ENCODE data around the gene ALG2. TPM values are rescaled to one million over a fixed set of nuclear protein-coding genes. Genes with fewer than 3 reads are reported as not detected.
A peak's percentile ranks its signal among the peaks of the same experiment; 100 is the strongest.

Gene ALG2
- total and polyA plus RNA-seq, 2 of the 13 experiments (the other 11 are each of a cell fraction or from before 2014, with no cell fraction given) = 46.2 to 49.0 TPM

GRCh38 chr9:99259231-99259918, 37.6 kb upstream of the ALG2 start (continued):
- TF ChIP-seq, protein P1, sequence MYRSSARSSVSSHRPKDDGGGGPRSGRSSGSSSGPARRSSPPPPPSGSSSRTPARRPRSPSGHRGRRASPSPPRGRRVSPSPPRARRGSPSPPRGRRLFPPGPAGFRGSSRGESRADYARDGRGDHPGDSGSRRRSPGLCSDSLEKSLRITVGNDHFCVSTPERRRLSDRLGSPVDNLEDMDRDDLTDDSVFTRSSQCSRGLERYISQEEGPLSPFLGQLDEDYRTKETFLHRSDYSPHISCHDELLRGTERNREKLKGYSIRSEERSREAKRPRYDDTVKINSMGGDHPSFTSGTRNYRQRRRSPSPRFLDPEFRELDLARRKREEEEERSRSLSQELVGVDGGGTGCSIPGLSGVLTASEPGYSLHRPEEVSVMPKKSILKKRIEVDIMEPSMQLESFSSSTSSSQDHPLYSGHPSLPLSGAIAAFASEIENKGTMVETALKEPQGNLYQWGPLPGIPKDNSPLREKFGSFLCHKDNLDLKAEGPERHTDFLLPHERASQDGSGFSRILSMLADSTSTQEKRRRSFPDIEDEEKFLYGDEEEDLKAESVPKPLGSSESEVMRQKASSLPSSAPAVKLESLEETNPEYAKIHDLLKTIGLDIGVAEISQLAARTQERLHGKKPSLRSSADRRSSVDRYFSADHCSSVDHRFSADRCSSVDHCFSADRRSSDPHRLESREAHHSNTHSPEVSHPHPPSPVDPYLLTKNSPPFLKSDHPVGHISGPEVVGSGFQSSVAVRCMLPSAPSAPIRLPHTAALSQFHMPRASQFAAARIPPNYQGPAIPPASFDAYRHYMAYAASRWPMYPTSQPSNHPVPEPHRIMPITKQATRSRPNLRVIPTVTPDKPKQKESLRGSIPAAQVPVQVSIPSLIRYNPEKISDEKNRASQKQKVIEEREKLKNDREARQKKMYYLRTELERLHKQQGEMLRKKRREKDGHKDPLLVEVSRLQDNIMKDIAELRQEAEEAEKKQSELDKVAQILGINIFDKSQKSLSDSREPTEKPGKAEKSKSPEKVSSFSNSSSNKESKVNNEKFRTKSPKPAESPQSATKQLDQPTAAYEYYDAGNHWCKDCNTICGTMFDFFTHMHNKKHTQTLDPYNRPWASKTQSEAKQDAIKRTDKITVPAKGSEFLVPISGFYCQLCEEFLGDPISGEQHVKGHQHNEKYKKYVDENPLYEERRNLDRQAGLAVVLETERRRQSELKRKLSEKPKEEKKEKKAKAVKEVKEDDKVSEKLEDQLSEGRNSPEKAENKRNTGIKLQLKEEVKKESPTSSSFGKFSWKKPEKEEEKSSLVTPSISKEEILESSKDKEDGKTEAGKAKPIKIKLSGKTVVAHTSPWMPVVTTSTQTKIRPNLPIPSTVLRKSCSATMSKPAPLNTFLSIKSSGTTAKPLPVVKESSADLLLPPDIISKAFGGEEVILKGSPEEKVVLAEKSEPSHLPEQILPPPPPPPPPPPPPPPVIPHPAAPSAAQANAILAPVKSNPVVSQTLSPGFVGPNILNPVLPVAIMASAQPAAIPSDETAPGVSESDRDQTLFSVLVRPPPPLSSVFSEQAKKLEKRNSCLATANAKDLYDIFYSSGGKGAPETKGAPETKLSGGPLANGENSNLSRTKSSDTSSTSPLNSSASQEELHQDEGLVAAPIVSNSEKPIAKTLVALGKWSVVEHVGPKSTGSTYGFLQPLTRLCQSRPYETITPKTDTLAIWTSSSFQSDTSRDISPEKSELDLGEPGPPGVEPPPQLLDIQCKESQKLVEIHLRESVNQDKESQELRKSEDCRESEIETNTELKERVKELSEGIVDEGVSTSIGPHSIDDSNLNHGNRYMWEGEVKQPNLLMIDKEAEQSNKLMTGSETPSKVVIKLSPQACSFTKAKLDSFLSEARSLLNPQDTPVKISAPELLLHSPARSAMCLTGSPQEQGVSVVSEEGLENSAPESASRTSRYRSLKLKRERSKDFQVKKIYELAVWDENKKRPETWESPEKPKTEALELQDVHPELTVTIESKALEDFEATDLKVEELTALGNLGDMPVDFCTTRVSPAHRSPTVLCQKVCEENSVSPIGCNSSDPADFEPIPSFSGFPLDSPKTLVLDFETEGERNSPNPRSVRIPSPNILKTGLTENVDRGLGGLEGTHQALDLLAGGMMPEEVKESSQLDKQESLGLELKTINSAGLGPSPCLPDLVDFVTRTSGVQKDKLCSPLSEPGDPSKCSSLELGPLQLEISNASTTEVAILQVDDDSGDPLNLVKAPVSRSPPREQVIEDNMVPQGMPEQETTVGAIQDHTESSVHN (CRISPR knock-in tag; IDR thresholded peaks at IDR 0.05) = no peak
- TF ChIP-seq ZNF768 (CRISPR knock-in tag; IDR thresholded peaks at IDR 0.05) = no peak
- TF ChIP-seq IKZF4 (CRISPR knock-in tag; IDR thresholded peaks at IDR 0.05; ENCODE audit: borderline replicate concordance, low read depth, not compliant biosample characterization) = no peak
- no peak for TF ChIP-seq FIP1L1 (IDR thresholded peaks at IDR 0.05; ENCODE audit: borderline replicate concordance, insufficient read depth, low read depth, low read length)
- no peak for TF ChIP-seq MEIS1 (CRISPR knock-in tag; IDR thresholded peaks at IDR 0.05; ENCODE audit: borderline replicate concordance)
- no peak for TF ChIP-seq TBL1XR1 (IDR thresholded peaks at IDR 0.05; ENCODE audit: borderline replicate concordance, low read length, partially characterized antibody)
- TF ChIP-seq ZBTB39 (CRISPR knock-in tag; IDR thresholded peaks at IDR 0.05) = no peak
- TF ChIP-seq ARID2 (CRISPR knock-in tag; IDR thresholded peaks at IDR 0.05; ENCODE audit: borderline replicate concordance) = no peak
- TF ChIP-seq, protein P2, sequence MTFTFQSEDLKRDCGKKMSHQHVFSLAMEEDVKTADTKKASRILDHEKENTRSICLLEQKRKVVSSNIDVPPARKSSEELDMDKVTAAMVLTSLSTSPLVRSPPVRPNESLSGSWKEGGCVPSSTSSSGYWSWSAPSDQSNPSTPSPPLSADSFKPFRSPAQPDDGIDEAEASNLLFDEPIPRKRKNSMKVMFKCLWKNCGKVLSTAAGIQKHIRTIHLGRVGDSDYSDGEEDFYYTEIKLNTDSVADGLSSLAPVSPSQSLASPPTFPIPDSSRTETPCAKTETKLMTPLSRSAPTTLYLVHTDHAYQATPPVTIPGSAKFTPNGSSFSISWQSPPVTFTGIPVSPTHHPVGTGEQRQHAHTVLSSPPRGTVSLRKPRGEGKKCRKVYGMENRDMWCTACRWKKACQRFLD (CRISPR knock-in tag; IDR thresholded peaks at IDR 0.05; ENCODE audit: borderline replicate concordance) = no peak
- TF ChIP-seq, protein P3, sequence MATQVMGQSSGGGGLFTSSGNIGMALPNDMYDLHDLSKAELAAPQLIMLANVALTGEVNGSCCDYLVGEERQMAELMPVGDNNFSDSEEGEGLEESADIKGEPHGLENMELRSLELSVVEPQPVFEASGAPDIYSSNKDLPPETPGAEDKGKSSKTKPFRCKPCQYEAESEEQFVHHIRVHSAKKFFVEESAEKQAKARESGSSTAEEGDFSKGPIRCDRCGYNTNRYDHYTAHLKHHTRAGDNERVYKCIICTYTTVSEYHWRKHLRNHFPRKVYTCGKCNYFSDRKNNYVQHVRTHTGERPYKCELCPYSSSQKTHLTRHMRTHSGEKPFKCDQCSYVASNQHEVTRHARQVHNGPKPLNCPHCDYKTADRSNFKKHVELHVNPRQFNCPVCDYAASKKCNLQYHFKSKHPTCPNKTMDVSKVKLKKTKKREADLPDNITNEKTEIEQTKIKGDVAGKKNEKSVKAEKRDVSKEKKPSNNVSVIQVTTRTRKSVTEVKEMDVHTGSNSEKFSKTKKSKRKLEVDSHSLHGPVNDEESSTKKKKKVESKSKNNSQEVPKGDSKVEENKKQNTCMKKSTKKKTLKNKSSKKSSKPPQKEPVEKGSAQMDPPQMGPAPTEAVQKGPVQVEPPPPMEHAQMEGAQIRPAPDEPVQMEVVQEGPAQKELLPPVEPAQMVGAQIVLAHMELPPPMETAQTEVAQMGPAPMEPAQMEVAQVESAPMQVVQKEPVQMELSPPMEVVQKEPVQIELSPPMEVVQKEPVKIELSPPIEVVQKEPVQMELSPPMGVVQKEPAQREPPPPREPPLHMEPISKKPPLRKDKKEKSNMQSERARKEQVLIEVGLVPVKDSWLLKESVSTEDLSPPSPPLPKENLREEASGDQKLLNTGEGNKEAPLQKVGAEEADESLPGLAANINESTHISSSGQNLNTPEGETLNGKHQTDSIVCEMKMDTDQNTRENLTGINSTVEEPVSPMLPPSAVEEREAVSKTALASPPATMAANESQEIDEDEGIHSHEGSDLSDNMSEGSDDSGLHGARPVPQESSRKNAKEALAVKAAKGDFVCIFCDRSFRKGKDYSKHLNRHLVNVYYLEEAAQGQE (IDR thresholded peaks at IDR 0.05; ENCODE audit: borderline replicate concordance in 1 of 2, low read depth in 1 of 2, low read length in 2 of 2) = no peak
- 0 out of 2 replicates have a peak, but pooled peaks have one; percentile 29 for TF ChIP-seq NRL (CRISPR knock-in tag; IDR thresholded peaks at IDR 0.05; ENCODE audit: borderline replicate concordance)
- TF ChIP-seq ZNF644 (CRISPR knock-in tag; IDR thresholded peaks at IDR 0.05; ENCODE audit: low read depth) = no peak

Data from HepG2 (cell line).